GM12878 (cell line): ENCODE measurements around the gene SOBP. TPM values are rescaled to one million over a fixed set of nuclear protein-coding genes. Genes with fewer than 3 reads are reported as not detected.

ENCODE experiments used
- ATAC-seq: fragments of 200-7000 bp; cut with Tn5 transposase; 3 replicates; pipeline ENCODE4 v1.9.1; 2020; ENCODE audit warnings: mild to moderate bottlenecking, moderate library complexity
- BruUV-seq: library from RNA; stranded (reverse); fragments of 400-500 nt; replicated peaks from 2 replicates; lab custom pipeline; 2021; lab: Mats Ljungman, UMichigan
- CTCF ChIA-PET: fragments of 300-600 bp; sonication (Branson Sonifier 250); formaldehyde crosslinking; extraction: SDS; loops from one replicate; lab custom pipeline; 2021; ENCODE audit warnings: inconsistent platforms; lab: Yijun Ruan, JAX
- POLR2A ChIA-PET: fragments of 350-600 bp; formaldehyde crosslinking; extraction: SDS; loops from one replicate; lab custom pipeline; 2021; ENCODE audit warnings: inconsistent platforms; lab: Charles Lee
- RAD21 ChIA-PET: fragments of 300-600 bp; sonication (Branson Sonifier 250); formaldehyde crosslinking; loops from one replicate; lab custom pipeline; 2023; ENCODE audit warnings: antibody characterized with exemption; ENCODE audit not compliant: unreplicated experiment; lab: Charles Lee
- SMC1A ChIA-PET: fragments of 300-600 bp; sonication (Branson Sonifier 250); formaldehyde crosslinking; loops from one replicate; lab custom pipeline; 2023; ENCODE audit not compliant: unreplicated experiment, uncharacterized antibody; lab: Charles Lee
- DNase-seq: peaks from one replicate; pipeline ENCODE4 v3.0.0-alpha.2; 2011; ENCODE audit warnings: low read depth, low spot score
- FAIRE-seq: peaks from 3 replicates; lab custom pipeline; 2011; peaks lifted over from hg19 to GRCh38; lab: Jason Lieb, UNC
- H2AFZ ChIP-seq: 2 replicates; pipeline ENCODE4 v1.6.0; 2011; ENCODE audit warnings: low read depth, low read length, control low read depth; ENCODE audit not compliant: control insufficient read depth
- H3K27ac ChIP-seq: 2 replicates; pipeline ENCODE4 v1.5.1; 2011; ENCODE audit warnings: control low read depth; ENCODE audit not compliant: control insufficient read depth, insufficient read depth
- H3K27me3 ChIP-seq, 2 experiments: replicated peaks in 1 of 2; 2 replicates each; pipeline versions ENCODE4 v1.6.0 to v1.6.1; 2011; ENCODE audit warnings: low read length in 1 of 2; ENCODE audit not compliant: control insufficient read depth in 2 of 2, insufficient read depth in 2 of 2
- H3K36me3 ChIP-seq, 2 experiments: 2 replicates each; pipeline ENCODE4 v1.5.1; 2011; ENCODE audit warnings: low read length in 1 of 2; ENCODE audit not compliant: control insufficient read depth in 2 of 2, insufficient read depth in 2 of 2
- H3K4me1 ChIP-seq: 2 replicates; pipeline ENCODE4 v1.6.1; 2011; ENCODE audit warnings: mild to moderate bottlenecking, low read length, moderate library complexity, mixed read lengths; ENCODE audit not compliant: control insufficient read depth, insufficient read depth
- H3K4me2 ChIP-seq: 2 replicates; pipeline ENCODE4 v1.6.0; 2011; ENCODE audit warnings: control low read depth; ENCODE audit not compliant: control insufficient read depth, insufficient read depth
- H3K4me3 ChIP-seq: fragments of 200-600 bp; sonication (generic); 2 replicates; pipeline ENCODE4 v1.5.1; 2016
- H3K79me2 ChIP-seq: 2 replicates; pipeline ENCODE4 v1.6.0; 2011; ENCODE audit warnings: low read length; ENCODE audit not compliant: control insufficient read depth, insufficient read depth
- H3K9ac ChIP-seq: 2 replicates; pipeline ENCODE4 v1.8.0; 2011; ENCODE audit warnings: low read length, control low read depth, mixed read lengths; ENCODE audit not compliant: control insufficient read depth, insufficient read depth
- H3K9me3 ChIP-seq: replicated peaks from 3 replicates; pipeline ENCODE4 v1.5.1; 2011; ENCODE audit warnings: mild to moderate bottlenecking, low read length; ENCODE audit not compliant: control insufficient read depth, insufficient read depth
- H4K20me1 ChIP-seq: 2 replicates; pipeline ENCODE4 v1.6.0; 2011; ENCODE audit not compliant: control insufficient read depth, insufficient read depth
- BACH1 ChIP-seq: fragments of 450-650 bp; IDR thresholded peaks from 2 replicates; pipeline ENCODE4 v1.6.1; 2017; ENCODE audit warnings: mild to moderate bottlenecking, borderline replicate concordance
- CBFB ChIP-seq: IDR thresholded peaks from 2 replicates; pipeline ENCODE4 v1.6.1; 2016; ENCODE audit warnings: antibody characterized with exemption, low read depth
- CHD4 ChIP-seq: fragments of 200-600 bp; sonication (generic); IDR thresholded peaks from 2 replicates; pipeline ENCODE4 v1.6.1; 2016; ENCODE audit warnings: mild to moderate bottlenecking
- E2F8 ChIP-seq: fragments of 450-650 bp; IDR thresholded peaks from 2 replicates; pipeline ENCODE4 v1.6.1; 2018; ENCODE audit warnings: mild to moderate bottlenecking, low read depth, moderate library complexity; ENCODE audit not compliant: partially characterized antibody
- EZH2 ChIP-seq: IDR thresholded peaks from 2 replicates; pipeline ENCODE4 v1.6.1; 2012; ENCODE audit warnings: low read depth, mild to moderate bottlenecking, control low read depth, inconsistent platforms, low read length, borderline replicate concordance; ENCODE audit not compliant: control insufficient read depth
- FOS ChIP-seq: IDR thresholded peaks from 3 replicates; pipeline ENCODE4 v1.6.1; 2011; ENCODE audit warnings: borderline replicate concordance; ENCODE audit not compliant: insufficient read length; ENCODE audit errors: extremely low read depth
- GATAD2B ChIP-seq: fragments of 450-650 bp; conservative IDR thresholded peaks from 2 replicates; pipeline ENCODE4 v1.6.1; 2017; ENCODE audit warnings: low read depth, mild to moderate bottlenecking, moderate library complexity
- PBX3 ChIP-seq: IDR thresholded peaks from 2 replicates; pipeline ENCODE4 v1.6.1; 2011; ENCODE audit warnings: mild to moderate bottlenecking, low read depth, low read length, moderate library complexity; ENCODE audit not compliant: insufficient replicate concordance
- POLR2A ChIP-seq: IDR thresholded peaks from 2 replicates; pipeline ENCODE4 v1.6.1; 2011; ENCODE audit warnings: low read depth, mild to moderate bottlenecking, low read length
- POLR2AphosphoS2 ChIP-seq: IDR thresholded peaks from 2 replicates; pipeline ENCODE4 v1.6.1; 2011; ENCODE audit warnings: low read depth, mild to moderate bottlenecking, low read length, improper control_type of control experiment, moderate library complexity
- RAD51 ChIP-seq: fragments of 450-650 bp; IDR thresholded peaks from 2 replicates; pipeline ENCODE4 v1.6.1; 2016; ENCODE audit warnings: moderate library complexity, mild to moderate bottlenecking, inconsistent platforms
- RUNX3 ChIP-seq: IDR thresholded peaks from 2 replicates; pipeline ENCODE4 v1.6.1; 2012; ENCODE audit warnings: low read length, inconsistent platforms
- SIX5 ChIP-seq: IDR thresholded peaks from 2 replicates; pipeline ENCODE4 v1.6.1; 2011; ENCODE audit warnings: mild to moderate bottlenecking, low read depth, low read length, moderate library complexity; ENCODE audit not compliant: severe bottlenecking
- ZNF622 ChIP-seq: fragments of 450-650 bp; IDR thresholded peaks from 2 replicates; pipeline ENCODE4 v1.6.1; 2017; ENCODE audit warnings: mild to moderate bottlenecking, inconsistent platforms
- ZZZ3 ChIP-seq: IDR thresholded peaks from 2 replicates; pipeline ENCODE4 v1.6.1; 2011; ENCODE audit warnings: low read depth; ENCODE audit not compliant: control insufficient read depth, insufficient read length
- WGBS: methylation state at CpG from one replicate; pipeline ENCODE4 v1.1.6; 2016; ENCODE audit warnings: low lambda C conversion rate; ENCODE audit not compliant: insufficient replicate concordance, insufficient coverage; ENCODE audit errors: missing lambda C conversion rate; 5-methylcytosine and 5-hydroxymethylcytosine counted together
- in situ Hi-C: fragments of 300-500 bp; cut with MboI; formaldehyde crosslinking; loops from 9 replicates; pipeline ENCODE4 v1.14.3; 2018; ENCODE audit warnings: mixed read lengths
- intact Hi-C: fragments of 100-400 bp; cut with micrococcal nuclease; formaldehyde crosslinking; loops from one replicate; pipeline ENCODE4 v1.14.2; 2022; ENCODE audit not compliant: unreplicated experiment
- polyA plus RNA-seq, 11 experiments: library from polyadenylated mRNA; depleted of rRNA in 4 of 11; unstranded in 6 of 11; stranded (reverse) in 5 of 11; fragments of >200 nt; fragmentation: Nextera tagmentation in 4 of 11; fragmentation: Illumina TruSeq in 1 of 11; extraction: Ambion mirVana in 4 of 11; extraction: Trizol in 1 of 11; gene quantifications; 1 replicate in 1 of 11; 2 replicates in 10 of 11; pipeline versions ENCODE4 v1.2.1 to v1.2.3, GENCODE V29; 2011 to 2016; ENCODE audit warnings: inconsistent platforms in 2 of 11, missing spikeins in 2 of 11, low read depth in 1 of 11
- total RNA-seq, 4 experiments: library from RNA; depleted of rRNA in 3 of 4; stranded (reverse); fragments of >200 nt in 3 of 4; fragmentation: Illumina TruSeq in 1 of 4; extraction: Trizol in 1 of 4; gene quantifications; 2 replicates each; pipeline versions ENCODE4 v1.2.1 to v1.2.3, GENCODE V29; 2013 to 2021
- TF ChIP-seq, protein P1 (sequence below): IDR thresholded peaks from 2 replicates; pipeline ENCODE4 v1.6.1; 2012; ENCODE audit warnings: low read depth, low read length, improper control_type of control experiment

The SOBP gene
- total and polyA plus RNA-seq, 10 of the 15 experiments (the other 5 are each of a cell fraction or from before 2014, with no cell fraction given), result 0.49 to 1.9 (median 0.78) TPM

DNA sequence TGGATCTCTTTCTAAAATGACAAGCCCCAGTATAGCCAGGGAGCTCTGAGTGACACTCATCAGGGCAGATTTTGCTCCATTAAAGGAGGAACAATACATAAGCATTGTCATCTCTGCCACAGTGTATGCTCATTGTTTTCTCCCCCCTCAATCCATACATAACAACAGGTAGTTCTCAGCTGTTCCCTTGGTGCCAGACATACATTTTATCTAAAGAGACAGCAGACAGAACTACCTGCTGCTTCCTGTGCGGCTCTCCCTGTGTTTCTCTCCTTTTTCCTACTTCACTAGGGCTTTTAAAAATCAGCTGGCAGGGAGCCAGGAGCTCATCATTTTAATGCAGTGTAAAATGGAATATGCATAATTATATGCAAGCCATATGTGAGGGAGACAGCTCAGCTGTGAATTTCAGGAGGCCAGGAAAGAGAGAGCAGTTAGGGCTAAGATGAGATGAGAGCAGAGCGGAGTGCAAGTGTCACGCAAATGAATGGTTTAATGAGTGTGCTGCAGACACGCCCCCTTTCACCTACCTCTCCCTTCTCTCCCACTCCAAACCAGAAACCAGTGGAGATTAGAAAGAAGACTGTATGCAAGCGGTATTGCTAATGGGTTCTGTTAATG is 96.0 kb downstream of the SOBP start:
- ChIA-PET RAD21 (interaction anchor here (0.6 kb wide), 1 partner anchor 159 kb away, joined by 3 read pairs; no protein-coding TSS in a partner anchor), POLR2A (no interaction called here), CTCF (interaction anchor here (1.0 to 2.0 kb wide), 2 partner anchors 14 to 98 kb away, joined by 4 to 7 read pairs; no protein-coding TSS in a partner anchor), SMC1A (interaction anchor here (0.6 to 0.8 kb wide), 3 partner anchors 10 to 85 kb away, joined by 3 to 4 read pairs (median 3); no protein-coding TSS in a partner anchor)
- Histone ChIP-seq H4K20me1 (no peaks in the 10 kb centered on the region), H3K27ac (no peak overlapping the region), H3K9ac (no peak overlapping the region), H3K79me2 (no peaks in the 10 kb centered on the region), H3K27me3 (peaks cover 3% of the 10 kb centered on the region in 2 experiments; a peak in 2 of 4 replicates), H3K4me1 (no peaks in the 10 kb centered on the region), H3K4me3 (no peak overlapping the region), H2AFZ (no peak overlapping the region), H3K36me3 (no peaks in the 10 kb centered on the region), H3K9me3 (no peaks in the 10 kb centered on the region), H3K4me2 (no peak overlapping the region)
- intact Hi-C loops, result no loop called here
- in situ Hi-C loops, result no loop called here
- FAIRE-seq (no peak), DNase-seq (no peak), ATAC-seq (no peak)
- no TSS peak for BruUV-seq
- TF ChIP-seq, protein P1, sequence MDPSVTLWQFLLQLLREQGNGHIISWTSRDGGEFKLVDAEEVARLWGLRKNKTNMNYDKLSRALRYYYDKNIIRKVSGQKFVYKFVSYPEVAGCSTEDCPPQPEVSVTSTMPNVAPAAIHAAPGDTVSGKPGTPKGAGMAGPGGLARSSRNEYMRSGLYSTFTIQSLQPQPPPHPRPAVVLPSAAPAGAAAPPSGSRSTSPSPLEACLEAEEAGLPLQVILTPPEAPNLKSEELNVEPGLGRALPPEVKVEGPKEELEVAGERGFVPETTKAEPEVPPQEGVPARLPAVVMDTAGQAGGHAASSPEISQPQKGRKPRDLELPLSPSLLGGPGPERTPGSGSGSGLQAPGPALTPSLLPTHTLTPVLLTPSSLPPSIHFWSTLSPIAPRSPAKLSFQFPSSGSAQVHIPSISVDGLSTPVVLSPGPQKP, result no peak
- TF ChIP-seq E2F8 (no peak), ZNF622 (no peak), CHD4 (no peak), RAD51 (no peak), GATAD2B (no peak), POLR2A (no peak), PBX3 (no peak), CBFB (no peak), FOS (no peak), SIX5 (no peak), POLR2AphosphoS2 (no peak), RUNX3 (no peak), EZH2 (no peak), BACH1 (no peak), ZZZ3 (no peak)
- 57% methylated on average over 5 of the region's 5 CpGs for WGBS
